Measurements from ENCODE around the gene PRDM11.

DNA sequence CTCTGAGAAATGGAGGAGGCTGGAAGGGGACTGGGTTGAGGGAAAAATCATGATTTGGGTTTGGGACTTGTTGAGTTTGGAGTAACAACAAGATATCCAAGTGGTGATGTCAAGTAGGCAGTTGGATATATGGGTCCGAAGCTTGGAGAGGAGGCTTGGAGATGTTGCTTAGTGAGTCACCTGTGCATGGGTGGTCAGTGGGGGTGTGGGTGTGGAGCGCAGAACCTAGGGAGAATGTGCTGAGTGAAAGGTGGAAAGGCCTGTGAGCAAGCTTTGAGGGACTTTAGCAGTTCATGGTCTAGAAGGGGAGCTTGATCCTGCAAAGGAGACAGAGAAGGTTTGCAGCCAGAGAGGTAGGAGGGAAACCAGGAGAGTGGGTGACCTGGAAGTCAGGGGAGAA lies 38.2 kb downstream of the PRDM11 start:
- TF ChIP-seq CTCF (IDR thresholded peaks at IDR 0.05; ENCODE audit: control extremely low read depth in 1 of 3, insufficient read depth in 1 of 3, low read depth in 1 of 3, low read length in 3 of 3): no peak
- TF ChIP-seq USF2 (IDR thresholded peaks at IDR 0.05; ENCODE audit: low read length): no peak
- no peak for TF ChIP-seq EZH2 (IDR thresholded peaks at IDR 0.05; ENCODE audit: low read depth, low read length, severe bottlenecking)
- TF ChIP-seq SIN3A (conservative IDR thresholded peaks at IDR 0.05 in 1 of 2, IDR thresholded peaks at IDR 0.05 in 1 of 2; ENCODE audit: low read depth in 1 of 2, low read length in 2 of 2): no peak
- TF ChIP-seq JUND (IDR thresholded peaks at IDR 0.05; ENCODE audit: low read length): no peak
- no peak for TF ChIP-seq ATF3 (IDR thresholded peaks at IDR 0.05; ENCODE audit: insufficient read depth, low read depth, low read length)

All from H1 (cell line).